Middle frontal gyrus (tissue), 1 donor: ENCODE measurements around the gene SORCS1.

ENCODE experiments used
- DNase-seq: peaks from one replicate; pipeline ENCODE4 v3.0.0-alpha.2; 2015; ENCODE audit warnings: low spot score; ENCODE audit errors: extremely low spot score

The SORCS1 gene

DNA sequence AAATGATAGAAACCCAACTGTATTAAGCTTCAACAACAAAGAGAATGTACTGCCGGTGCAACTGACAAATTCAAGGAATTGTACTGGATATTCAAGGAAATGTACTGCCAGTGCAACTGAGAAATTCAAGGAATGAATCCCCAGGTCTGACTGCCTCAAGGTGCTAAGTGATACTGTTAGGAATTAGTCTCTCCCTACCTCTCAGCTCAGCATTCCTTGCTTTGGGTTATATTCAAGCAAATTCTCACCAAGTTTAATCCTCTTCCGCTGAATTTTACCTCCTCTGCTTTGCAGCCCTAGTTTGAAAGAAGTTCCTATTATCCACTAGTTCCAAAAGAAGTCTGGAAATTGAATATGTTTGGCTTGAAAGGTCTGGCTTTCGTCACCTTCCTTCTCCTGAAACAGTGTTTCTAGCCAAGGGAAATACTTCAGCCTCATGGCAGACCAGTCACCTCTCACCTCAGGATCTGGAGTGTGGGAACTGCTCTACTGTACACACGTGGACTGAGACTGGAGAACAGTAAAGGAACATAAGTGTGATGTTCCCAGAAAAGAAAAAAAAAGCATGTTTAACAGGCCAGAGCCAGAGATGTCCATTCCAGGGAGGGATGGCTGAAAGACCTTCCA is 60.4 kb downstream of the SORCS1 start:
- DNase-seq: no peak

DNA sequence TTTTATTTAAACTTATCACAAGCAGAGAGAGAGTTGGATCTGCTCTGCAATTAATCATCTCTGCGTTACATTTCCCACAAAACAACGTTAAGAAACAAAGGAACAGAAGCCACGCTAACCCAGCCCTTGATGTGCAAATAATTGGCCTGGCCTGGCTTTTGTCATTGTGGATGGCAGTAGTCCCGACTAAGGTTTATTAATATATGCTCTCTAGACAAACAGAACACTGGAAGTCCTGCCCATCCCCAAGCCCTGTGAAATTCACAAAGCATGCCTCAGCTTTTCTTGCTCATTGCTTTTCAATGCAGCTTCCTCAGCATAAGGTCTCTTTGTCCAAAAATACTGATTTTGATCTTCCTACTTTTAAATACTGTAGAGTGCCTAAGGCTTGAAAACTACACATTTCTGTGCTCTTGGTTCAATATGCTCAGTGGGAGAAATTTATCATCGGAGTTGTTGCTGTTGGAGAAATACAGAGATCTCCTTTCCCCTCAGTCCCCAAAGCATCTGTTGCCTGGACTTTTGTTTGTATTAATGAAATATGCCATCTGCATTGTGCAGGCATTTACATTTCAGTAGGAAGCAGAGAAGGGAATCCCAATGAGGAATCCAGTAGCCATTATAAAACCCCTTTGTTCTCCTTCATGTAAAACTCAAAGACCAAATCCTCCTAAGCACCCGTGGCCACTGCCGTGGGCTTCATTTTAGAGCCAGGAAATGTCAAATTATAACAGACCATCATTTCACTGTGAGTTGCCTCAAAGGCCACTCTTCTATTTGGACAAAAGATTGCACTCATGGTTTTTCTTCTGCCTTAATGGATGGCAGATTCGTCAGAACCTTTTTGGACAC is 61.1 kb downstream of the SORCS1 start:
- no peak for DNase-seq

DNA sequence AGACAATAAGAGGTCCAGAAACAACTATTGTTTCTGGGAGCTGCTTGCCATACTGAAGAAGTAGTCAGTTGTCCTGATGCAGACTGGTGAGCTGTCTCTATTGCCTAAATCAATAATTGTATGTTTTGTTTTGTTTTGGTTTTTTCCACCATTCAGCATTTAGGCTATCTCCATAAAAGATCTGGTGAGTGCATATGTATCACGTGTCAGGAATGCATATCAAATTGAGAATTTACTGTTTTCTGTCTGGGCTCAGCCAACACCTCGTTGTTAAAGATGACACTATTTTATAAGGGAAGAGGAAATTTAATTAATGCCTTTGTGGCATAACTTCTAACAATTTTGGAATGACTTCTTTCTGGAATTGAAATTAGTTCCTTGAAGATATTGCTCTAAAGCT is 66.2 kb downstream of the SORCS1 start:
- DNase-seq: no peak

DNA sequence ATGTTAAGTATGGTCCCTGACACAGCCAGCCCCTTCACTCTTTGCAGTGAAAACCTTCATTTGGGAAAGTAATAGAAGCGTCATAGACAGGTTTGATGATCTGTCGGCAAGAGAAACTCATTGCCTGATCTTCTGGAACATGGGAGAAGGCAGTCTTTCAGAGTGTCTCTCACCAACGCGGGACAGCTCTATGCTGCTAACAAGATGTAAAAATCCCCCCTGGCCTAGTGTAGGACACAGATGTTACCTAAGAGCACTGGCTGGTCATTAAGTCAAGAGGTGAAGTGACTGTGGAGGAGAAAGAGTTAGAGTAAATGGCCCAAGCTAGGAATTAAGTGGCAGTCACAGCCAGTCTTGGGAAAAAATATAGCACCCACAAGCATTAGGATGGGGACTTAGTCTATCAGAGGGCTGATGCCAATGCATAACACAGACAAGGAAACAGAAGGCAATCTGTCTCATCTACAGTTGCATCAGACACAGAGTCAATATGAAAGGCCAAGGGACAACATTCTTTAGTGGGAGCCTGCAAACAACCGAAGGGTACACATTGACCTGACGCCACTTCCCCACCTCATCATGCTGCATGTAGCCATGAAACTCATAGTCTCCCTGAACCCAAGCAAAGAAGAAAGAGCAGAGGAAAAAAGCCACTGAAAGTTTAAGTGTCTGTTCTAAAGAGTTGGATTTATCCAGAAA is 69.5 kb downstream of the SORCS1 start:
- DNase-seq: no peak

DNA sequence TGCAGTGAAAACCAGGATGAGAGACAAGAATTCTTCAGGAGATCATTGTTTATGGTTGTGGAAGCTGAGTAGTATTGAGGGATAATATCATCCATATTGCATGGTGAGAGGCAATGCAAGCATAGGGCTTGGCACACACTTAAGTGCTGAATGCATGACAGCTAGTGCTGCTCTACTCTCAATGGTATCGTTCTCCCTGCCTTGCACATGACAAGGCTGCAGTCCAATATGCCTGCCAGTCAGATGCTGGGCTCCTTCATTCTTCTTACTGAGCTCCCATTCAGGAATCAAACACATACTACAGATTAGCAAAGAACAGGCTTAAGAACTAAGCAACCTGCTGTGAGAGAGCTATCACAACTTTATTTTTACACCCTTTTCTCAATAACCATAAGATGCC is 72.2 kb downstream of the SORCS1 start:
- DNase-seq: no peak

DNA sequence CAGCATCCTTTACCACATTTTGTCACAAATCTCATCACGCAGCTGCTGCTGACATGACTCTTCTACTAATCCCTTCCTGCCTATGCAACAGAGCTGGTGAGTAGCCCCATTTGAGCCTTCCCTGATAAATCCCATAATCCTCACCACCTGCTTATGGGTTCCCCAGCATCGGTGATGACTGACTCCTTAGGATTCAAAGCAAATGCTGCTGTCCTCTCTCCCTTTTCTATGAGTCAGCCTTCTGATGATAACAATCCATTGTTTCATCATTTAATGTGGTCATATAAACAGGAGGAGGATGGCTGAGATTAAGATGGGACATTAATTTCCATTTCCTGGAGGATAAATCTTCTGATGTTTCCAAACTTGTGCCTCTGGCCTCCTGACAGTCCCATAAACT is 73.4 kb downstream of the SORCS1 start:
- DNase-seq: no peak

DNA sequence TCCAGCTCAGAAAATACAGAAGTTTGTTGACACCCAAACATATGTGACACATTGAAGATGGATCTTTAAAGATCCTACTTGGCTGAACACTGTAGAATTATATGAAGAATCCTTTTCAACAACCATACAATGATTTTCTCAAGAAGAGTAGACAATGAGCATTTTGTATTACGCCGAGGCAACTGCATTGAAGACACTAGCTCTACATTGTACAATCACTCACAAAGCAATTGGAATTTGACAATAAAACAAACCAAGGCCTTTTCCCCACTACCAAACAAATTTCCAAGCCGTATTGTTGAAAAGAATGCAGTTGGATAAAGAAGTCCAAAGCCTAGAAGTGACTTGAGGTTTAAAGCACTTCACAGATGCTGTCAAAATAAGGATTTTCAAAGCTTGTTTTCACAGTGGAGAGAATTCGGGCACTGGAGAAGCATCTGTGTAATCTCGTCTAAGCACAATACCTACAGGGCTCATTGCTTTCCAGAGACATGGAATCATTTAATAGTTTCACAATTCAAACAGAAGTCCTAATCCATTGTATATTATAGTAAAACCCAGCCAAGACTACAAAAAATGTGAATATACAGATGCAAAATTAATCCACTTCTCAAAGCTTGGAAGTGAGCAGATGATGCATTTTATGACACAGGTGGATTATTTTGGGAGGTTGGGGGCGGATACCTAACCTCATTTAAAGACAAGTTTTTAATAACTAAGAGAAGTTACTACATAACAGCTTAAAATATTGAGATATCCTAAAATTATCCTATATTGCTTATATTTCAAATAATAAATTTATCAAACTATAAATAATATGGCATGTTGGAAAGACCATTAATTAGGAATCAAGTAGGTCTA is 78.6 kb downstream of the SORCS1 start:
- no peak for DNase-seq

DNA sequence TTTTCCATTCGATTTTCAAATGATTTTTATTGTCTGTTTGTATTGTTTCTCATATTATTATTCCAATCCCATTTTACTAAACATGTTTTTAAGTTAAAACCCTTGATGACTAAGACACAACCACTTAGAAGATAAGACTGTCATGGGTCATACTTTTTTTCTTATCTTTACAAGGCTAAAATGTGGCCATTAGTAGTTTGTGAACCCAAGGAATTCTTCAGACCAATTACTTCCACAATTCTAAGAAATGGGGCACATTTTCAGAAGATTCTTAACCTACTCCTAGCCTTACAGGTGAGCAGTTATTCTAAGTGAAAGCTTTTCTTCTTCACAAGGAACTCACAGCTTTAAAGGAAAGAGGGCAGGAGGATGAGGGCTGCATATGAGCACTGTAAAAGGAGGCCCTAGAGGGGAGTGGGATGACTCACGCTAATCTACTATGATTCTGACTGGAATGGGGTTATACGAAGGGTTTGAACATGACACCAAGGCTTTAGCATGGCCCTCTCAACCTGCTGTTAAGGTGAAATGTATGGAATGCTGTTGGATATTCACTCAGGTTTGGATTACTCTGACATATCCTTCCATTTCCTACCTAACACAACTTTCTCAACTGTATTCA is 81.0 kb downstream of the SORCS1 start:
- DNase-seq: no peak

DNA sequence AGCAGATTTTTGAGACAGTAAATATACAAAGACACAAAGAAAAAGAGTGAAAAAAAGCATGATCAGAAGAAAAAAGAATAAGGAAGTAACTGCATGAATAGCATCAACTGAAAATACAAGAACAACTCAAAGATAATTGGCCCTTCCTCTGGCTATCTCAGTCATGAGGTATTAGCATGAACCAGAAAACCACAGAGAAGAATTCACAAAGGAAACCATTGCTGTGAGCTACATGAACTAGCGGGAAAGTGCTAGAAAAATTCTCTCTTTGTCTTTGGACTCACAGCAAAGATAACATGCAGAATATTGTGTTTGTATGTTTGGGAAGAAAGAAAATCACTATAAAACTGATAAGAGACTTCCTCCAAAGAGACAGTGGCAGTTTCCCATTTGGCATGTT is 82.9 kb downstream of the SORCS1 start:
- DNase-seq: no peak

DNA sequence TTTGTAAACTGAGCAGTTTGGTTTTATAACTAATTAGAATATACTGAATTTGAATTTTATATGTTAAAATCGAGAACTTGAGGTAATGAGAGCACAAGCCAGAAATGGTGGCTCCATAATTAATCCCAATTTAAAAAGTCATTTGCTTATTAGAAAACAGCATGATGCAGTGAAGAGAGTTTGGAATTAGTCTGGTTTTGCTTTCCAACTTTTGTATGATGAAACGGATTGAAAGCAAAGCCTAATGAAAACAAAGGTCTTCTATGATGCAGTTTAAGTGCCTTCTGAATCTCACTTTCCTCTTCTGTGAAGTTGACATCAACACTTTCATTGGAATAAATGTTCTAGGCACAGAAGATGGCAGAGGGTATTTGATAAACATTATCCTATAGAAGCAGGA is 89.4 kb downstream of the SORCS1 start:
- no peak for DNase-seq

DNA sequence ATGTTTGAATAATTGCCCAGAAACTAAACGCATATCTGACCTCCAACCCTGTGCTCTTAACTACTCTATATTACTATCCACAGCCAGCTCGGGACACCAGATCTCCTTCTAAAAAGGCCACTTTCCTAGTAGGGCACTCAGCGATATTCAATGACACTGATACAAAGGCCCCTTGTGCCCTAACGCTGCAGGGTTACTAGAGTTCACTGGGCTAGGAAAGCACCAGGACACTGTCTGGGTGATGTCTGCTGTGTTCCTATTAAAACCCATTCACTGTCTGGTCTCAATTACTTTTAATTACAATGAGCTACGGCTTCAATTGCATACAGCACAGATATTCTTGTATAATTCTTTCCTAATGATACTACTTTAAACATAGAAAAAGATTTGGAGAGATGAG is 91.7 kb downstream of the SORCS1 start:
- DNase-seq: no peak

DNA sequence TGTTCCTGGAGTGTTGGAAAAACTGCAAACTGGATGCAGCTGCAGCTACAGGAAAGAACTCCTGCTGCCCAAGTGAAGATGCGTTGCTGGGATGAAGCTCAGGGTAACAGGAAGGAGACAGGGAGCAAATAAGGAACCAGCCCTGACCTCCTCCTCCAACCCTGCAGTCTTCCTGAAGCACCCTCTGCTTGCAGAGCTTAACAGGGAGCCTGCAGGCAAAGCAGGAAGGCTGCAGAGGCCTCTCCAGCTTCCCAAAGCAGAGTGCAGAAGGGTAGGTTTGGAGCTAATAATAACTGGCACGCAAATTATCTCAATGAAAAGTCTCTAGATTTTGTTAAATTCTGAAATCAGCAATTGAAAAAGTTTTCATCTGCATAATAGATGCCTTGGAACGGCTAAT is 92.5 kb downstream of the SORCS1 start:
- DNase-seq: no peak

DNA sequence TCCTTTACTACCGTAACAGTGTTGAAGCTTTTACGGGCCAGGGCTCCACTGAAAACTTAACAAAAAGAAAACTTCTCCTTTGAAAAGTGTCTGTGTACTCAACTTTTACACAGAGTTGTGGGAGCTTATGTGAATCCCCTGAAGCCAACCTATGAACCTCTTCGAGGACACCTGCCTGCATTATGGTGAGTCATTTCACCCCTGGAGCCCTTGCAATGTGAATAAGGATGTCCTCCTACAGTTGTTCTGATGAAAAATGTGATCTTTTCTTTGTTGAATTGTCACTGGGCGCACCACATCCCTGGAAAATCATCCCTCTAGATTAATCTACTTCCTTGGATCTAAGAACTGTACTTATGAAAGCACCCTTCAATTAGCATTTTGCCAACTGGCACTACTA is 93.2 kb downstream of the SORCS1 start:
- no peak for DNase-seq

DNA sequence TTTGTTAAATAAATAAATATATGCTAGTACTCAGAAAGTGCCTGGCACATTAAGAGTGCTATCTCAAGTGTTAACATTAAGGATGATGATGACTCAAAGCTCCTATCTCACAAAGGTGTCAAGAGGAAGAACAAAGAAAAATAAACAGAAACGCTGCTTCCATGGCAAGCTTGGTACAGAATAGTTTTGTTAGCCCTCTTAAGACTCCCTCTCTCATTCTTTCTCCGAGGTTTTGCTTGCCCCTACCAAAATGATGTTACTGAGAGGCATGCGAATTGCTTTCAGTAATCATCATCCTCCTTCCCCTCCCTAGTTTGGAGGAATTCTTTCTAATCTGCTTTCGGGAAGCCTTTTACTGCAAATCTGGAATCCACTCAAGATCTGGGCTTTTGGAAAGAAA is 96.7 kb downstream of the SORCS1 start:
- DNase-seq: no peak

DNA sequence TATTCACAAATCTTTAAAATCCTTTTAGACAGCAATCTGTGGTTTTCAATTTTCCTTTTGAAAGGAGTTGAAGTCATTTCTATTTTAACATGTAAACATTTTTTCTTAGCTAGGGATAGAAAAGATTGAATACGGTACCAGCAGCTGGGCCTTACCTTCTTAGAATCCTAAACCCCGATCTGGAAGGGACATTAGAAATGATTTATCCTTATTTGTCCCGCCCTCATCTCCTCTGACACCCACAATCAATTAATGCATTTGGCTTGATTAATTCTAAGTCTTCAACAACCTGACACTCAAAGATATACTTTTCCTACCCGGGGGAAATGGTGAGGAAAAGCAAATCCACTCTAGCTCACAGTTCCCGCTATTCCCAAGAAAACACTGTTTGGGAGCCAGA is 100.4 kb downstream of the SORCS1 start:
- DNase-seq: no peak

DNA sequence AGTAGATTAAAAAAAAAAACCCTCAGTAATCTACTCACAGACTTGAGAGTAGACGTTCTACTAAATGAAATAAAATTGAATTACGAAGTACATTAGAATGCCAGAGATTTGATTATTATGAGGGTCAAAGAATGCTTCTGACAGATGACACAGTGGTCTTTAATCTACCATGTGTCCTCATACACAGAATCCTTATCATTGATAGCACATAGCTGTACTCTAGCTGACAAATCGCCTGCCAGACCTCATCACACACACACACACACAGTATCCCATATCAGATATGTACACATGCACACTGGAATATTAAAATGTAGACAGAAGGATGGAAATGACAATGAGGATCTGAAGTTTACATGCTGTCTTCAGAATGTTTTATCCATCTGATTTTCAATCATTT is 104.6 kb downstream of the SORCS1 start:
- DNase-seq: no peak

DNA sequence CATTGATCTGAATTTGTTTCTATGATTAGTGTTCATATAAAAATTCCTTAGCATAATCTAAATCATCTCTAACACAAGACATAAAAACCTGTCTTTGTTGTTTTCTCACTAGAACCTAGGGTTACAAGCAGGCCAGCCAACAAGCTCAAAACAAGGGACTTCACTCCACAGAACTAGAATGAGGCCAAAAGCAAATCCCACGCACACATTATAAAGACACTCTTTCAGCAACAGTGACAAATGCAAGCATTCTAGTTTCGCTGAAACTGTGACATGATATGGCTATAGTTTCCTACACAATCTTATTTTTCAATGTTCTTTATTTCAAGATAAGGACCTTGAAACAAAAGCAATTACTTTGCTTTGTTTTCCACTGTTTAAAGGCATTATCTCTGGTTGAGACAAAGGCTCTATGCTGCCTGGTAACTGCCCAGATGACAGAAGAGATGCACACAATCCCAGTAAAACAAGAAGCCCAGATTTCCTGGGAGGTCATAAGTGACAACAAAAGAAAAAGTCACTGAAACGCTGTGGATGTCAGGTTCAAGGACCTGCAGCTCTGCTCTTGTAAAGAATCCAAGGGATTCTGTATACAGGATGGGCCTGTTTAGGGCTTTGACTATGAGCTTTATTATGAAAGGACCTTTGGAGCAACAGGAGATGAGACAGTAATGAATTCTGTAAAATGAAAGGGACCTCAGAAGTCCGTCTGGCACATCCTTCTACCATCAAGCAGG is 105.3 kb downstream of the SORCS1 start:
- DNase-seq: no peak

DNA sequence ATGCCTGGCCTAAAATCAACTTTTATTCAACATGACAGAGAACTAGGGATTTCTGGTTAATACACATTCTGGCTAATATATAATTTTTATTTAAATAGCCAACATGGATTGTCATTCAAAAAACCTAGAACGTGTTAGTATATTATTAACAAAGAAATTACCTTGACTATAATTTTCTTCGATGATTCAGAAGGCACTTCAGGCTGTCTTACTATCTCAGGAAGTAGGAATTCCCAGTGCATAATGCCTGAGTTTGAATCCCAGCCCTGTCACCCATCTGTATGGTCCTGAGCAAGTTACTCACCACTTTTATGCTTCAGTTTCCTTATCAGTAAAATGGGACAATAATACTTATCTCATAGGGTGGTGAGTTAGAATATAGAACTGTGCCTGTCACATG is 106.2 kb downstream of the SORCS1 start:
- DNase-seq: no peak

DNA sequence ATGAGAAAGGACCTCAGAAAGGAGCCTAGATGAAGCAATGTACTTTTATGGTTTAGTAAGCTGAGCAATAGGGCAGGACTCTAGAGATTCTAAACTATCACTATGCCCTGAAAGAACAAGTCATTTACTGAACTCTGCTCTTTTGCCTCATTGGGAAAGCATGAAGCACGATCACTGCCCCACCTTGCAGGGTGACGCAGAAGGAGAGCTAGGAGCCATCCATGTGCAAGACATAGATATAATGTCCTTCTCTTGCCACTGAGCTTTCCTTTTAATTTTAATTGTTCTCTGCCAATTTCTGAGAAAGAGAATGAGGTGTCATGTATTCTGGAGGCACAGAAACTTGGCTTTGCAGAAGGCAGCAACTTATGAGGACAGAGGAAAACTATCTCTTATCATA is 108.3 kb downstream of the SORCS1 start:
- DNase-seq: no peak

DNA sequence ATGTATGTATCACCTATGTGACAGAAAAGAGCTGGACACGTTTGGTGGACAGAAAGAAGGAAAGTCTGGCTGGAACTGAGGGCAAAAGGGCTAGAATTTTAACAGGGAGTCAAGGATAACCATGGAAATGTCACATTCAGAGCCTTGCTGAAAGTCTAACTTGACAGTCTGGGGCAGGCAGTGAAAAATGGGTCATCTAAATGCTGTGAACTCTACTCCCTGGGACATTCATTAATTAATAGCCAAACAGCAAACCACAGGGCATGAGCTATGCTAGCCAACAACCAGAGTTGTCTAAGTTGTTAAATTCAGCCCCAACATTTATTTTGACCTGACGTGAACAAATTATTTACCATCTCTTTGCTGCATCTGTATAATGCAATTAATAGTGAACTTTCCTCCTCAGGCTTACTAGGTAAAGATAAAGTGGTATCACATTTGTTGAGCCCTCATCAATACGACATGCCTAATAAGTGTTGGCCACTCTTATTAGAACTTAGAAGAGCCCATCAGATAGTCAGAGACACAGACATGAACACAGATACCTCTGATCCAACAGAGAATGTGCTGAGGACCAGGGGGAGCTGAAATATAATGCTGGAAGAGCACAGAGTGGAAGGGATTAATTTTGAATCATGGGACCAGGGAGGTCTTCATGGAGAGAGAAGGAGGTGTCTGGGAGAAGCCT is 109.9 kb downstream of the SORCS1 start:
- DNase-seq: no peak
